OCI-LY7 (cell line): ENCODE data around the gene KHDC1L. TPM values are rescaled to one million over a fixed set of nuclear protein-coding genes. Genes with fewer than 3 reads are reported as not detected.

ENCODE experiments used
- BruUV-seq: library from RNA; stranded (reverse); fragments of 400-500 nt; replicated peaks from 2 replicates; lab custom pipeline; 2021; lab: Mats Ljungman, UMichigan
- CTCF ChIA-PET: fragments of 300-600 bp; sonication (Branson Sonifier 250); formaldehyde crosslinking; loops from one replicate; lab custom pipeline; 2022; ENCODE audit warnings: antibody characterized with exemption; ENCODE audit not compliant: unreplicated experiment; lab: Charles Lee
- POLR2A ChIA-PET: fragments of 300-600 bp; sonication (Branson Sonifier 250); formaldehyde crosslinking; loops from one replicate; lab custom pipeline; 2022; ENCODE audit warnings: antibody characterized with exemption; lab: Charles Lee
- DNase-seq: peaks from one replicate; pipeline ENCODE4 v3.0.0-alpha.2; 2015; ENCODE audit warnings: low spot score
- H2AFZ ChIP-seq: fragments of 200-600 bp; sonication (generic), shearing (Covaris generic); 2 replicates; pipeline ENCODE4 v1.6.1; 2014; ENCODE audit warnings: mild to moderate bottlenecking, antibody characterized with exemption, low read length, moderate library complexity
- H3K27ac ChIP-seq: fragments of 200-600 bp; sonication (generic); 2 replicates; pipeline ENCODE4 v1.5.1; 2014; ENCODE audit warnings: mixed run types, low read depth, mild to moderate bottlenecking, moderate library complexity, low read length, inconsistent platforms; ENCODE audit not compliant: poor library complexity, severe bottlenecking
- H3K36me3 ChIP-seq: fragments of 200-600 bp; sonication (generic); 2 replicates; pipeline ENCODE4 v1.6.1; 2014; ENCODE audit warnings: mild to moderate bottlenecking, antibody characterized with exemption, low read length, moderate library complexity, mixed read lengths; ENCODE audit not compliant: insufficient read depth
- H3K4me1 ChIP-seq: fragments of 200-600 bp; sonication (generic); 2 replicates; pipeline ENCODE4 v1.5.1; 2014; ENCODE audit warnings: mild to moderate bottlenecking, low read length; ENCODE audit not compliant: insufficient read depth, poor library complexity, severe bottlenecking
- H3K4me2 ChIP-seq: fragments of 200-600 bp; sonication (generic); 2 replicates; pipeline ENCODE4 v1.6.1; 2014; ENCODE audit warnings: mild to moderate bottlenecking, low read length
- H3K4me3 ChIP-seq: fragments of 200-600 bp; sonication (generic); 2 replicates; pipeline ENCODE4 v1.5.1; 2014; ENCODE audit warnings: mild to moderate bottlenecking, low read depth, low read length; ENCODE audit not compliant: poor library complexity, severe bottlenecking
- H3K79me2 ChIP-seq: fragments of 200-600 bp; sonication (generic); 2 replicates; pipeline ENCODE4 v1.6.1; 2016; ENCODE audit warnings: low read depth, mild to moderate bottlenecking, low read length, moderate library complexity, mixed read lengths; ENCODE audit not compliant: insufficient read depth
- H3K9me2 ChIP-seq: fragments of 200-600 bp; sonication (generic); 2 replicates; pipeline ENCODE4 v1.6.1; 2016; ENCODE audit warnings: mild to moderate bottlenecking, low read length, mixed read lengths; ENCODE audit not compliant: insufficient read depth
- H3K9me3 ChIP-seq: fragments of 200-600 bp; sonication (generic); 2 replicates; pipeline ENCODE4 v1.6.1; 2014; ENCODE audit warnings: mild to moderate bottlenecking, mixed run types, low read length, mixed read lengths
- H4K20me1 ChIP-seq: fragments of 200-600 bp; sonication (generic); 2 replicates; pipeline ENCODE4 v1.6.1; 2014; ENCODE audit warnings: mild to moderate bottlenecking, antibody characterized with exemption, low read length, moderate library complexity, mixed read lengths; ENCODE audit not compliant: insufficient read depth
- CTCF ChIP-seq: fragments of 200-600 bp; sonication (generic); conservative IDR thresholded peaks from 2 replicates; pipeline ENCODE4 v1.5.1; 2014; ENCODE audit warnings: mild to moderate bottlenecking, antibody characterized with exemption, low read length, moderate library complexity, mixed read lengths
- EZH2phosphoT487 ChIP-seq: fragments of 200-600 bp; sonication (generic); IDR thresholded peaks from 2 replicates; pipeline ENCODE4 v1.6.1; 2018; ENCODE audit warnings: low read depth, borderline replicate concordance, mild to moderate bottlenecking, mixed run types, antibody characterized with exemption, low read length, moderate library complexity, mixed read lengths
- intact Hi-C: fragments of 100-400 bp; cut with micrococcal nuclease; formaldehyde crosslinking; loops from one replicate; pipeline ENCODE4 v1.10.0; 2022; ENCODE audit not compliant: unreplicated experiment
- total RNA-seq, 2 experiments: library from RNA; depleted of rRNA in 1 of 2; stranded (reverse); fragments of >200 nt in 1 of 2; shearing (Covaris generic) in 1 of 2; gene quantifications; 2 replicates each; pipeline ENCODE4 v1.2.3, GENCODE V29; 2014 to 2022

KHDC1L gene
- total RNA-seq, 2 experiments from 2014 or later, result 1.1 TPM; not detected in 1

- no peak overlapping the region for H3K27ac ChIP-seq
- TF ChIP-seq CTCF, result no peak
- TF ChIP-seq EZH2phosphoT487, result no peak
- intact Hi-C loops, result no loop called here
- H3K4me3 ChIP-seq, result no peak overlapping the region
- H3K4me1 ChIP-seq, result no peaks in the 10 kb centered on the region
- no peaks in the 10 kb centered on the region for H3K79me2 ChIP-seq
- H3K9me3 ChIP-seq, result no peaks in the 10 kb centered on the region
- POLR2A ChIA-PET, result interaction anchor here (0.6 to 0.7 kb wide), 2 partner anchors 24 to 36 kb away, joined by 3 to 4 read pairs; no protein-coding TSS in a partner anchor
- no peaks in the 10 kb centered on the region for H3K36me3 ChIP-seq
- no peak for DNase-seq
- H4K20me1 ChIP-seq, result no peaks in the 10 kb centered on the region
- no peak overlapping the region for H2AFZ ChIP-seq
- CTCF ChIA-PET, result no interaction called here
- no TSS peak for BruUV-seq
- no peaks in the 10 kb centered on the region for H3K9me2 ChIP-seq
- H3K4me2 ChIP-seq, result no peak overlapping the region
Measured at GRCh38 chr6:73242001-73242400, 16.7 kb upstream of the KHDC1L start.

- CTCF ChIA-PET, result no interaction called here
- H3K4me3 ChIP-seq, result no peak overlapping the region
- H3K36me3 ChIP-seq, result no peaks in the 10 kb centered on the region
- H3K4me1 ChIP-seq, result no peaks in the 10 kb centered on the region
- H3K79me2 ChIP-seq, result no peaks in the 10 kb centered on the region
- H3K27ac ChIP-seq, result no peak overlapping the region
- H3K9me3 ChIP-seq, result no peaks in the 10 kb centered on the region
- H3K9me2 ChIP-seq, result no peaks in the 10 kb centered on the region
- intact Hi-C loops, result no loop called here
- POLR2A ChIA-PET, result no interaction called here
- no peak overlapping the region for H3K4me2 ChIP-seq
- no peaks in the 10 kb centered on the region for H4K20me1 ChIP-seq
- no peak overlapping the region for H2AFZ ChIP-seq
- TF ChIP-seq CTCF (no peak), EZH2phosphoT487 (no peak)
- no peak for DNase-seq
- no TSS peak for BruUV-seq
Measured at GRCh38 chr6:73240730-73241129, 15.4 kb upstream of the KHDC1L start.

GRCh38 chr6:73236144-73236750, 11.0 kb upstream of the KHDC1L start:
- Histone ChIP-seq H3K79me2 (no peaks in the 10 kb centered on the region), H4K20me1 (no peaks in the 10 kb centered on the region), H3K9me3 (no peaks in the 10 kb centered on the region), H3K27ac (no peak overlapping the region), H3K9me2 (no peaks in the 10 kb centered on the region), H2AFZ (no peak overlapping the region), H3K4me3 (no peak overlapping the region), H3K36me3 (no peaks in the 10 kb centered on the region), H3K4me2 (no peak overlapping the region), H3K4me1 (no peaks in the 10 kb centered on the region)
- CTCF ChIA-PET, result no interaction called here
- POLR2A ChIA-PET, result interaction anchor here (0.6 to 1.6 kb wide), 6 partner anchors 8 to 1601 kb away, joined by 3 to 7 read pairs (median 4); no protein-coding TSS in a partner anchor
- intact Hi-C loops, result no loop called here
- BruUV-seq, result no TSS peak
- DNase-seq, result no peak
- TF ChIP-seq CTCF, result no peak
- no peak for TF ChIP-seq EZH2phosphoT487
